NK-92 treated with Interleukin-12 subunit alpha and Interleukin-12 subunit beta, amount 100 ng/mL, for 24 hours (cell line): Measurements from ENCODE around the gene POU2F1.

ENCODE experiments used
- DNase-seq: peaks from one replicate; lab custom pipeline; 2025; lab: John Stamatoyannopoulos, UW

The POU2F1 gene

GRCh38 chr1:167442854-167443565, 222.3 kb downstream of the POU2F1 start:
- DNase-seq, result no peak

GRCh38 chr1:167443757-167444156, 223.1 kb downstream of the POU2F1 start:
- DNase-seq, result no peak

GRCh38 chr1:167446966-167447365, 226.3 kb downstream of the POU2F1 start:
- no peak for DNase-seq

- DNase-seq, result peak; percentile 81
These were observed 226.9 kb downstream of the POU2F1 start for GRCh38 chr1:167447521-167448136.

GRCh38 chr1:167450843-167451242, 230.2 kb downstream of the POU2F1 start:
- DNase-seq, result no peak

GRCh38 chr1:167452483-167452882, 231.8 kb downstream of the POU2F1 start:
- DNase-seq, result no peak

- no peak for DNase-seq
These were observed 232.4 kb downstream of the POU2F1 start for GRCh38 chr1:167453123-167453522.

- DNase-seq, result no peak
These were observed 233.7 kb downstream of the POU2F1 start for GRCh38 chr1:167454304-167454893.

- peak; percentile 49 for DNase-seq
These were observed 234.5 kb downstream of the POU2F1 start for GRCh38 chr1:167454894-167455785.

- no peak for DNase-seq
These were observed 235.2 kb downstream of the POU2F1 start for GRCh38 chr1:167455786-167456446.

GRCh38 chr1:167456524-167456923, 235.8 kb downstream of the POU2F1 start:
- no peak for DNase-seq

GRCh38 chr1:167456926-167457325, 236.2 kb downstream of the POU2F1 start:
- no peak for DNase-seq

- DNase-seq, result no peak
These were observed 237.4 kb downstream of the POU2F1 start for GRCh38 chr1:167457936-167458584.

- DNase-seq, result no peak
These were observed 240.2 kb downstream of the POU2F1 start for GRCh38 chr1:167460836-167461235.

GRCh38 chr1:167462341-167462740, 241.7 kb downstream of the POU2F1 start:
- no peak for DNase-seq

GRCh38 chr1:167463080-167463479, 242.4 kb downstream of the POU2F1 start:
- DNase-seq, result no peak

GRCh38 chr1:167463875-167464575, 243.3 kb downstream of the POU2F1 start:
- DNase-seq, result no peak

- no peak for DNase-seq
These were observed 244.3 kb downstream of the POU2F1 start for GRCh38 chr1:167465018-167465417.

- DNase-seq, result no peak
These were observed 245.1 kb downstream of the POU2F1 start for GRCh38 chr1:167465743-167466142.

GRCh38 chr1:167467126-167467710, 246.5 kb downstream of the POU2F1 start:
- no peak for DNase-seq
